Measurements from ENCODE around the gene PSME4. TPM values are rescaled to one million over a fixed set of nuclear protein-coding genes. Genes with fewer than 3 reads are reported as not detected.

PSME4 gene
- total RNA-seq, 2 donors from 2014 or later: 90.6 to 116 TPM

GRCh38 chr2:53886406-53887280 is 84.2 kb downstream of the PSME4 start:
- Histone ChIP-seq H3K27ac (ENCODE audit: low read depth, low read length) (no peak overlapping the region), H3K4me3 (ENCODE audit: low read length) (no peak overlapping the region), H3K9ac (ENCODE audit: extremely low read depth, low read length, poor library complexity, severe bottlenecking) (no peak overlapping the region), H3K4me1 (ENCODE audit: control insufficient read depth, insufficient read depth, low read length) (no peaks in the 10 kb centered on the region), H3K36me3 (ENCODE audit: control insufficient read depth, insufficient read depth, low read length) (peaks cover 98% of the 10 kb centered on the region), H3K9me3 (ENCODE audit: control insufficient read depth, low read length) (no peaks in the 10 kb centered on the region), H3K27me3 (ENCODE audit: control insufficient read depth, insufficient read depth, low read length, poor library complexity, severe bottlenecking) (no peaks in the 10 kb centered on the region)
- TF ChIP-seq CTCF (conservative IDR thresholded peaks at IDR 0.05): no peak
- 93 to 100% methylated on average over 1 to 5 of the region's 5 CpGs for WGBS, 2 experiments (ENCODE audit: insufficient coverage in 1 of 2, insufficient read length in 1 of 2)
- H3K4me1 Mint-ChIP-seq: no peaks in the 10 kb centered on the region
- H3K36me3 Mint-ChIP-seq (ENCODE audit: low read depth): peaks cover 85% of the 10 kb centered on the region
- H3K27me3 Mint-ChIP-seq (ENCODE audit: insufficient read depth): no peaks in the 10 kb centered on the region
- no peak for DNase-seq
- H3K4me3 Mint-ChIP-seq: no peak overlapping the region
- H3K9me3 Mint-ChIP-seq: no peaks in the 10 kb centered on the region
- H3K27ac Mint-ChIP-seq: no peak overlapping the region

DNA sequence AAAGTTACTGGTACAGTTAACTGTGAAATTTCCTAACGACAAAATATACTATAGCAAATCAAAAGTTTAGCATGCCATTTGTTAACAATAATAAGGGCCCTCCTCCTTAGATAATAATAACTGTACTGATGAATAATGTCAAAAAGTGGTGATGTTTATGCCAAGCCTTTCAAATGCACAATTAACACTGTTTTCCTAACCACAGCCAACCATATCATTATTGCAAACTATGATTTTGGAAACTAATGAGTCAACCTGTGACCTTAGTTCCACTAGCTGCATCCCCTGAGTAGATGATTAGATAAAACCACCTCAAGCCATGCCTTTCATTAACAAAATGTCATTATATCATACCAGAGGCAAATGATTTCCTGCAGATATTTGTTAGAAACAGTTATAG is 85.9 kb downstream of the PSME4 start:
- H3K36me3 ChIP-seq (ENCODE audit: control insufficient read depth, insufficient read depth, low read length): peaks cover 98% of the 10 kb centered on the region

GRCh38 chr2:53881986-53882385 is 88.8 kb downstream of the PSME4 start:
- Mint-ChIP-seq H3K36me3 (ENCODE audit: low read depth) (peaks cover 88% of the 10 kb centered on the region), H3K9me3 (peaks cover 11% of the 10 kb centered on the region), H3K27me3 (ENCODE audit: insufficient read depth) (no peaks in the 10 kb centered on the region), H3K27ac (no peak overlapping the region), H3K4me3 (no peak overlapping the region), H3K4me1 (no peaks in the 10 kb centered on the region)
- no peak overlapping the region for H3K27ac ChIP-seq (ENCODE audit: low read depth, low read length)
- peaks cover 97% of the 10 kb centered on the region for H3K36me3 ChIP-seq (ENCODE audit: control insufficient read depth, insufficient read depth, low read length)
- no peak for TF ChIP-seq CTCF (conservative IDR thresholded peaks at IDR 0.05)
- H3K9ac ChIP-seq (ENCODE audit: extremely low read depth, low read length, poor library complexity, severe bottlenecking): no peak overlapping the region
- H3K4me1 ChIP-seq (ENCODE audit: control insufficient read depth, insufficient read depth, low read length): no peaks in the 10 kb centered on the region
- no peaks in the 10 kb centered on the region for H3K27me3 ChIP-seq (ENCODE audit: control insufficient read depth, insufficient read depth, low read length, poor library complexity, severe bottlenecking)
- DNase-seq: no peak
- H3K9me3 ChIP-seq (ENCODE audit: control insufficient read depth, low read length): peaks cover 16% of the 10 kb centered on the region
- no peak overlapping the region for H3K4me3 ChIP-seq (ENCODE audit: low read length)

More for the DNA sequence above, 85.9 kb downstream of the PSME4 start:
- Mint-ChIP-seq H3K4me1 (no peaks in the 10 kb centered on the region), H3K36me3 (ENCODE audit: low read depth) (peaks cover 86% of the 10 kb centered on the region), H3K9me3 (no peaks in the 10 kb centered on the region), H3K4me3 (no peak overlapping the region), H3K27me3 (ENCODE audit: insufficient read depth) (no peaks in the 10 kb centered on the region), H3K27ac (no peak overlapping the region)
- WGBS, 2 experiments (ENCODE audit: insufficient coverage in 1 of 2, insufficient read length in 1 of 2): no CpG with 5 or more reads among the region's 1 CpG
- Histone ChIP-seq H3K27me3 (ENCODE audit: control insufficient read depth, insufficient read depth, low read length, poor library complexity, severe bottlenecking) (no peaks in the 10 kb centered on the region), H3K27ac (ENCODE audit: low read depth, low read length) (no peak overlapping the region), H3K9me3 (ENCODE audit: control insufficient read depth, low read length) (peaks cover 10% of the 10 kb centered on the region), H3K4me3 (ENCODE audit: low read length) (no peak overlapping the region), H3K4me1 (ENCODE audit: control insufficient read depth, insufficient read depth, low read length) (no peaks in the 10 kb centered on the region), H3K9ac (ENCODE audit: extremely low read depth, low read length, poor library complexity, severe bottlenecking) (no peak overlapping the region)
- DNase-seq: no peak
- no peak for TF ChIP-seq CTCF (conservative IDR thresholded peaks at IDR 0.05)
